Endothelial cell of umbilical vein (primary cell): Measurements from ENCODE around the gene DSP. TPM values are rescaled to one million over a fixed set of nuclear protein-coding genes. Genes with fewer than 3 reads are reported as not detected.
A peak's percentile ranks its signal among the peaks of the same experiment; 100 is the strongest.

Experiments used
- BruUV-seq: library from RNA; stranded (reverse); fragments of 400-500 nt; replicated peaks from 2 replicates; lab custom pipeline; 2021; lab: Mats Ljungman, UMichigan
- CTCF ChIA-PET: fragments of 300-600, 350-600 bp; sonication (Branson Sonifier 250); formaldehyde crosslinking; loops from one replicate; lab custom pipeline; 2021; ENCODE audit warnings: antibody characterized with exemption, inconsistent platforms; lab: Charles Lee
- POLR2A ChIA-PET: fragments of 300-600, 350-600 bp; sonication (Branson Sonifier 250); formaldehyde crosslinking; loops from one replicate; lab custom pipeline; 2021; ENCODE audit warnings: antibody characterized with exemption, inconsistent platforms; lab: Charles Lee
- DNase-seq: peaks from one replicate; pipeline ENCODE4 v3.0.0-alpha.2; 2011; ENCODE audit warnings: low read depth, low spot score
- FAIRE-seq: peaks from 2 replicates; lab custom pipeline; 2011; peaks lifted over from hg19 to GRCh38; lab: Jason Lieb, UNC
- H2AFZ ChIP-seq: 2 replicates; pipeline ENCODE4 v1.6.0; 2012; ENCODE audit warnings: low read depth, low read length, control low read depth, inconsistent platforms
- H3K27ac ChIP-seq: 2 replicates; pipeline ENCODE4 v1.5.1; 2011; ENCODE audit warnings: low read depth, mild to moderate bottlenecking, control low read depth, low read length, moderate library complexity; ENCODE audit not compliant: insufficient read depth
- H3K27me3 ChIP-seq, 2 experiments: 2 replicates each; pipeline versions ENCODE4 v1.6.0 to v1.6.1; 2011; ENCODE audit warnings: low read length in 2 of 2, mixed read lengths in 1 of 2; ENCODE audit not compliant: control insufficient read depth in 2 of 2, insufficient read depth in 2 of 2
- H3K36me3 ChIP-seq, 2 experiments: 2 replicates in 1 of 2; 3 replicates in 1 of 2; pipeline ENCODE4 v1.5.1; 2011; ENCODE audit warnings: low read length in 2 of 2, mild to moderate bottlenecking in 1 of 2, moderate library complexity in 1 of 2; ENCODE audit not compliant: control insufficient read depth in 2 of 2, insufficient read depth in 2 of 2; ENCODE audit errors: extremely low read depth in 1 of 2
- H3K4me1 ChIP-seq: 3 replicates; pipeline ENCODE4 v1.5.1; 2011; ENCODE audit warnings: mild to moderate bottlenecking, low read length; ENCODE audit not compliant: control insufficient read depth, insufficient read depth; ENCODE audit errors: extremely low read depth
- H3K4me2 ChIP-seq: 2 replicates; pipeline ENCODE4 v1.6.1; 2011; ENCODE audit warnings: low read length, control low read depth, mixed read lengths; ENCODE audit not compliant: insufficient read depth
- H3K4me3 ChIP-seq, 3 experiments: fragments of 200-600 bp in 1 of 3; sonication (generic), shearing (Covaris generic) in 1 of 3; replicated peaks in 1 of 3; 2 replicates each; pipeline ENCODE4 v1.5.1; 2011 to 2016; ENCODE audit warnings: control low read depth in 3 of 3, low read length in 3 of 3, mild to moderate bottlenecking in 2 of 3, inconsistent platforms in 1 of 3, low read depth in 1 of 3, moderate library complexity in 1 of 3; ENCODE audit not compliant: insufficient read depth in 1 of 3
- H3K79me2 ChIP-seq: 2 replicates; pipeline ENCODE4 v1.6.0; 2012; ENCODE audit warnings: low read length, inconsistent platforms; ENCODE audit not compliant: control insufficient read depth, insufficient read depth
- H3K9ac ChIP-seq: replicated peaks from 2 replicates; pipeline ENCODE3; 2011; ENCODE audit warnings: low read length, control low read depth; ENCODE audit not compliant: insufficient read depth; ENCODE audit errors: extremely low read depth
- H3K9me1 ChIP-seq: replicated peaks from 3 replicates; pipeline ENCODE4 v1.6.0; 2011; ENCODE audit warnings: mild to moderate bottlenecking, low read length; ENCODE audit not compliant: control insufficient read depth, insufficient read depth; ENCODE audit errors: extremely low read depth
- H3K9me3 ChIP-seq: replicated peaks from 2 replicates; pipeline ENCODE4 v1.5.1; 2012; ENCODE audit warnings: low read length, inconsistent platforms; ENCODE audit not compliant: control insufficient read depth, insufficient read depth
- H4K20me1 ChIP-seq: replicated peaks from 2 replicates; pipeline ENCODE3; 2011; ENCODE audit warnings: mild to moderate bottlenecking, low read length; ENCODE audit not compliant: control insufficient read depth, insufficient read depth; ENCODE audit errors: extremely low read depth
- CTCF ChIP-seq, 2 donors: IDR thresholded peaks; 1 replicate in 1 of 2; 2 replicates in 1 of 2; pipeline ENCODE4 v1.5.1; 2011; ENCODE audit warnings: low read length in 2 of 2, mild to moderate bottlenecking in 2 of 2, moderate library complexity in 2 of 2, control low read depth in 1 of 2, inconsistent platforms in 1 of 2, low read depth in 1 of 2; ENCODE audit not compliant: insufficient read depth in 1 of 2; ENCODE audit errors: extremely low read depth in 1 of 2
- EZH2 ChIP-seq: IDR thresholded peaks from 2 replicates; pipeline ENCODE4 v1.6.1; 2012; ENCODE audit warnings: borderline replicate concordance, low read depth, mild to moderate bottlenecking, moderate library complexity, low read length, inconsistent platforms; ENCODE audit not compliant: severe bottlenecking
- FOS ChIP-seq: IDR thresholded peaks from 2 replicates; pipeline ENCODE4 v1.6.1; 2011; ENCODE audit warnings: mild to moderate bottlenecking, low read length, moderate library complexity, borderline replicate concordance; ENCODE audit not compliant: insufficient read depth
- GATA2 ChIP-seq: IDR thresholded peaks from 2 replicates; pipeline ENCODE4 v1.7.0; 2011; ENCODE audit warnings: low read depth, mild to moderate bottlenecking, moderate library complexity, mixed read lengths, low read length; ENCODE audit not compliant: insufficient read length, insufficient read depth
- JUN ChIP-seq: IDR thresholded peaks from 2 replicates; pipeline ENCODE4 v1.6.1; 2011; ENCODE audit warnings: borderline replicate concordance, low read depth; ENCODE audit not compliant: insufficient read length, insufficient read depth
- MAX ChIP-seq: IDR thresholded peaks from 2 replicates; pipeline ENCODE4 v1.6.1; 2011; ENCODE audit not compliant: insufficient read depth, insufficient read length
- MYC ChIP-seq: IDR thresholded peaks from one replicate; pipeline ENCODE4 v1.6.1; 2011; ENCODE audit warnings: mild to moderate bottlenecking, low read depth, low read length
- POLR2A ChIP-seq: IDR thresholded peaks from 2 replicates; pipeline ENCODE4 v1.6.1; 2012; ENCODE audit warnings: low read depth, mild to moderate bottlenecking, control low read depth, low read length
- POLR2AphosphoS5 ChIP-seq: IDR thresholded peaks from 2 replicates; pipeline ENCODE4 v1.6.1; 2012; ENCODE audit warnings: low read depth, mild to moderate bottlenecking, control low read depth, low read length, moderate library complexity; ENCODE audit not compliant: insufficient read depth
- dilution Hi-C: fragments of 300-500 bp; cut with MboI; formaldehyde crosslinking; loops from one replicate; pipeline ENCODE4 v1.15.0; 2019; ENCODE audit warnings: low sequenced_read_pairs; ENCODE audit not compliant: extremely low pct_ligation_motif_present
- intact Hi-C: fragments of 100-400 bp; cut with micrococcal nuclease; formaldehyde crosslinking; loops from one replicate; pipeline ENCODE4 v1.10.0; 2022
- polyA plus RNA-seq, 4 experiments: library from polyadenylated mRNA; depleted of rRNA in 3 of 4; stranded (reverse) in 3 of 4; unstranded in 1 of 4; fragments of >200 nt; gene quantifications; 2 replicates each; pipeline versions ENCODE4 v1.2.1 to v1.2.3, GENCODE V29; 2011 to 2012; ENCODE audit warnings: missing spikeins in 1 of 4
- total RNA-seq: library from RNA; stranded (reverse); gene quantifications from 2 replicates; pipeline ENCODE4 v1.2.3, GENCODE V29; 2021

The DSP gene
- total and polyA plus RNA-seq, 2 donors (not counting 3 experiments of a cell fraction or from before 2014, with no cell fraction given): 0.03 to 0.77 TPM

- dilution Hi-C loops (no loop called here), intact Hi-C loops (no loop called here)
- Histone ChIP-seq H3K36me3 (no peaks in the 10 kb centered on the region), H3K9me1 (no peaks in the 10 kb centered on the region), H3K4me3 (no peak overlapping the region), H3K4me1 (peaks cover 11% of the 10 kb centered on the region), H3K79me2 (peaks cover 31% of the 10 kb centered on the region), H3K27ac (no peak overlapping the region), H3K27me3 (peaks cover 1 to 6% of the 10 kb centered on the region in 2 experiments), H4K20me1 (no peaks in the 10 kb centered on the region), H3K4me2 (no peak overlapping the region), H2AFZ (no peak overlapping the region), H3K9ac (no peak overlapping the region), H3K9me3 (no peaks in the 10 kb centered on the region)
- CTCF ChIA-PET: no interaction called here
- FAIRE-seq: no peak
- BruUV-seq: no TSS peak
- TF ChIP-seq GATA2: no peak
- no peak for TF ChIP-seq MYC
- TF ChIP-seq POLR2A: no peak
- TF ChIP-seq FOS: no peak
- DNase-seq: no peak
- POLR2A ChIA-PET: no interaction called here
These were observed 47.0 kb downstream of the DSP start for GRCh38 chr6:7588506-7588905.

GRCh38 chr6:7589221-7589620, 47.8 kb downstream of the DSP start:
- Histone ChIP-seq H3K36me3 (peaks cover 0 to under 1% of the 10 kb centered on the region in 2 experiments), H3K79me2 (peaks cover 31% of the 10 kb centered on the region), H2AFZ (peak overlapping the region; percentile 9), H3K4me1 (peaks cover 11% of the 10 kb centered on the region), H3K9me1 (no peaks in the 10 kb centered on the region), H3K27ac (no peak overlapping the region), H3K4me2 (peak overlapping the region; percentile 79), H3K4me3 (no peak overlapping the region), H3K9me3 (no peaks in the 10 kb centered on the region), H3K9ac (no peak overlapping the region), H3K27me3 (peaks cover 0 to 6% of the 10 kb centered on the region in 2 experiments), H4K20me1 (no peaks in the 10 kb centered on the region)
- DNase-seq: no peak
- dilution Hi-C loops: no loop called here
- FAIRE-seq: no peak
- intact Hi-C loops: no loop called here
- ChIA-PET POLR2A (interaction anchor here (1.0 kb wide), 1 partner anchor 200 kb away, joined by 6 read pairs; the partner anchor contains the start of genes CAGE1 and RIOK1), CTCF (interaction anchor here (0.9 to 1.8 kb wide), 5 partner anchors 29 to 892 kb away, joined by 3 to 7 read pairs (median 3); partner anchors contain the start of gene DSP)
- BruUV-seq: no TSS peak
- TF ChIP-seq JUN (no peak), MAX (no peak), MYC (no peak), CTCF (IDR thresholded peaks at IDR 0.05; ENCODE audit: extremely low read depth in 1 of 2, insufficient read depth in 1 of 2, low read depth in 1 of 2, low read length in 2 of 2) (no peak), POLR2A (no peak), FOS (no peak), GATA2 (no peak), EZH2 (no peak), POLR2AphosphoS5 (no peak)
